ENCODE measurements around the gene TMEM184B. TPM values are rescaled to one million over a fixed set of nuclear protein-coding genes. Genes with fewer than 3 reads are reported as not detected.

The TMEM184B gene
- total and polyA plus RNA-seq, 10 of the 15 experiments (the other 5 are each of a cell fraction or from before 2014, with no cell fraction given): 0.56 to 22.4 (median 7.9) TPM

- ATAC-seq (no peak), FAIRE-seq (no peak), DNase-seq (ENCODE audit: low read depth, low spot score) (no peak)
- no TSS peak for BruUV-seq (replicated peaks)
- no peak overlapping the region for H2AFZ ChIP-seq (ENCODE audit: control insufficient read depth, low read depth, low read length)
- no peaks in the 10 kb centered on the region for H3K4me1 ChIP-seq (ENCODE audit: control insufficient read depth, insufficient read depth, low read length)
- no peaks in the 10 kb centered on the region for H3K79me2 ChIP-seq (ENCODE audit: control insufficient read depth, insufficient read depth, low read length)
- no peaks in the 10 kb centered on the region for H3K27me3 ChIP-seq (replicated peaks in 1 of 2; ENCODE audit: control insufficient read depth in 2 of 2, insufficient read depth in 2 of 2, low read length in 1 of 2)
- no peaks in the 10 kb centered on the region for H3K9me3 ChIP-seq (replicated peaks; ENCODE audit: control insufficient read depth, insufficient read depth, low read length)
- in situ Hi-C loops (cut with MboI) (no loop called here), intact Hi-C loops (cut with micrococcal nuclease; ENCODE audit: unreplicated experiment) (no loop called here)
- H3K4me2 ChIP-seq (ENCODE audit: control insufficient read depth, insufficient read depth): no peak overlapping the region
- no peak for TF ChIP-seq JUNB (IDR thresholded peaks at IDR 0.05)
- no peak for TF ChIP-seq CREM (IDR thresholded peaks at IDR 0.05; ENCODE audit: low read depth)
- no peak for TF ChIP-seq ZBTB4 (CRISPR knock-in tag; IDR thresholded peaks at IDR 0.05)
- no peak for TF ChIP-seq KAT2A (conservative IDR thresholded peaks at IDR 0.05; ENCODE audit: control insufficient read depth, low read depth, low read length)
- TF ChIP-seq, protein P1, sequence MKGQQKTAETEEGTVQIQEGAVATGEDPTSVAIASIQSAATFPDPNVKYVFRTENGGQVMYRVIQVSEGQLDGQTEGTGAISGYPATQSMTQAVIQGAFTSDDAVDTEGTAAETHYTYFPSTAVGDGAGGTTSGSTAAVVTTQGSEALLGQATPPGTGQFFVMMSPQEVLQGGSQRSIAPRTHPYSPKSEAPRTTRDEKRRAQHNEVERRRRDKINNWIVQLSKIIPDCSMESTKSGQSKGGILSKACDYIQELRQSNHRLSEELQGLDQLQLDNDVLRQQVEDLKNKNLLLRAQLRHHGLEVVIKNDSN (IDR thresholded peaks at IDR 0.05; ENCODE audit: borderline replicate concordance, extremely low read length, insufficient read depth, low read depth, low read length): no peak
- no peak for TF ChIP-seq SREBF1 (IDR thresholded peaks at IDR 0.05; ENCODE audit: low read length)
- no peak for TF ChIP-seq MYB (IDR thresholded peaks at IDR 0.05; ENCODE audit: borderline replicate concordance, low read depth, low read length)
- TF ChIP-seq POU2F2 (IDR thresholded peaks at IDR 0.05; ENCODE audit: borderline replicate concordance, low read depth, low read length): no peak
- no peak for TF ChIP-seq CTCF (IDR thresholded peaks at IDR 0.05 in 2 of 3, conservative IDR thresholded peaks at IDR 0.05 in 1 of 3; ENCODE audit: control insufficient read depth in 2 of 3, extremely low read depth in 1 of 3, insufficient read depth in 1 of 3, low read depth in 3 of 3, low read length in 3 of 3)
- no peak for TF ChIP-seq RFX5 (IDR thresholded peaks at IDR 0.05; ENCODE audit: low read depth, low read length)
- TF ChIP-seq CHD1 (IDR thresholded peaks at IDR 0.05; ENCODE audit: low read depth, low read length): no peak
- no peak for TF ChIP-seq RELA (IDR thresholded peaks at IDR 0.05; ENCODE audit: borderline replicate concordance, partially characterized antibody)
- TF ChIP-seq HSF1 (IDR thresholded peaks at IDR 0.05; ENCODE audit: low read depth, low read length): no peak
- TF ChIP-seq SUPT20H (IDR thresholded peaks at IDR 0.05; ENCODE audit: borderline replicate concordance, control insufficient read depth, low read depth, low read length): no peak
- TF ChIP-seq ZNF622 (IDR thresholded peaks at IDR 0.05): no peak
- no peak overlapping the region for H3K9ac ChIP-seq (ENCODE audit: control insufficient read depth, insufficient read depth, low read length)
- CTCF ChIA-PET: interaction anchor here (0.8 kb wide), 1 partner anchor 282 kb away, joined by 3 read pairs; no protein-coding TSS in a partner anchor
- no peak overlapping the region for H3K27ac ChIP-seq (ENCODE audit: control insufficient read depth, insufficient read depth)
- SMC1A ChIA-PET (ENCODE audit: uncharacterized antibody, unreplicated experiment): no interaction called here
- 64% methylated on average over 8 of the region's 8 CpGs for WGBS (ENCODE audit: insufficient coverage, insufficient replicate concordance, low lambda C conversion rate, missing lambda C conversion rate)
- POLR2A ChIA-PET: interaction anchor here (0.6 to 1.5 kb wide), 3 partner anchors 12 to 117 kb away, joined by 3 to 6 read pairs (median 4); no protein-coding TSS in a partner anchor
- H3K4me3 ChIP-seq: no peak overlapping the region
- RAD21 ChIA-PET (ENCODE audit: unreplicated experiment): no interaction called here
- no peaks in the 10 kb centered on the region; a peak in 1 of 4 replicates for H3K36me3 ChIP-seq (ENCODE audit: control insufficient read depth in 2 of 2, insufficient read depth in 2 of 2, low read length in 1 of 2)
- H4K20me1 ChIP-seq (ENCODE audit: control insufficient read depth, insufficient read depth): no peaks in the 10 kb centered on the region
Observed at GRCh38 chr22:38285018-38285417, 12.2 kb upstream of the TMEM184B start.

All from GM12878 (cell line).